ENCODE results near the gene VPS26B.

DNA sequence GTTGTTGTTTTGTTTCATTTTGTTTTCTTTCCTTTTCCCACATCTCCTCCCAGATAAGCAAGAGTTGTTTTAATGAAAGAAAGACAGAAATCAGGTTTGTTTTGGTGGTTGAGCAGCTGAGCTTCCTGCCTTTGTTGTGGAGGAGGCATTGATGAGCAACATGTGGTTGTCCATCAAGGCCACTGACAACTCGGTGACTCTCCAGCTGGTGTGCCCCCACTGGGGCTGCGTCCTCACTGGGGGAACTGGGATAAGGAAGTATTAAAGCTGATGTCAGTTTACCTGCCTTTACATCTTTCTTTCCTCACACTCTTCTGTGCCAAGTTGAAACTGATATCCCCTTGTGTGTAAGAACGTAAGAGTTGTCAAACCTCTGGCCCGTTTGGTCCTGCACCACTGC is 5.9 kb downstream of the VPS26B start:
- TF ChIP-seq TCF7 (CRISPR knock-in tag; IDR thresholded peaks at IDR 0.05; ENCODE audit: low read depth) (no peak), ETV6 (CRISPR knock-in tag; IDR thresholded peaks at IDR 0.05) (no peak), SP1 (CRISPR knock-in tag; conservative IDR thresholded peaks at IDR 0.05) (no peak), SMAD3 (CRISPR knock-in tag; IDR thresholded peaks at IDR 0.05; ENCODE audit: borderline replicate concordance) (no peak), NR2C2 (CRISPR knock-in tag; IDR thresholded peaks at IDR 0.05) (no peak), NFYB (CRISPR knock-in tag; conservative IDR thresholded peaks at IDR 0.05; ENCODE audit: low read depth) (no peak), TP53 (CRISPR knock-in tag; IDR thresholded peaks at IDR 0.05) (no peak), E2F5 (CRISPR knock-in tag; IDR thresholded peaks at IDR 0.05) (no peak), ZNF396 (CRISPR knock-in tag; IDR thresholded peaks at IDR 0.05; ENCODE audit: borderline replicate concordance) (no peak)
- TF ChIP-seq, protein P1, sequence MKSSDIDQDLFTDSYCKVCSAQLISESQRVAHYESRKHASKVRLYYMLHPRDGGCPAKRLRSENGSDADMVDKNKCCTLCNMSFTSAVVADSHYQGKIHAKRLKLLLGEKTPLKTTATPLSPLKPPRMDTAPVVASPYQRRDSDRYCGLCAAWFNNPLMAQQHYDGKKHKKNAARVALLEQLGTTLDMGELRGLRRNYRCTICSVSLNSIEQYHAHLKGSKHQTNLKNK (CRISPR knock-in tag; IDR thresholded peaks at IDR 0.05), result no peak
- TF ChIP-seq, protein P2, sequence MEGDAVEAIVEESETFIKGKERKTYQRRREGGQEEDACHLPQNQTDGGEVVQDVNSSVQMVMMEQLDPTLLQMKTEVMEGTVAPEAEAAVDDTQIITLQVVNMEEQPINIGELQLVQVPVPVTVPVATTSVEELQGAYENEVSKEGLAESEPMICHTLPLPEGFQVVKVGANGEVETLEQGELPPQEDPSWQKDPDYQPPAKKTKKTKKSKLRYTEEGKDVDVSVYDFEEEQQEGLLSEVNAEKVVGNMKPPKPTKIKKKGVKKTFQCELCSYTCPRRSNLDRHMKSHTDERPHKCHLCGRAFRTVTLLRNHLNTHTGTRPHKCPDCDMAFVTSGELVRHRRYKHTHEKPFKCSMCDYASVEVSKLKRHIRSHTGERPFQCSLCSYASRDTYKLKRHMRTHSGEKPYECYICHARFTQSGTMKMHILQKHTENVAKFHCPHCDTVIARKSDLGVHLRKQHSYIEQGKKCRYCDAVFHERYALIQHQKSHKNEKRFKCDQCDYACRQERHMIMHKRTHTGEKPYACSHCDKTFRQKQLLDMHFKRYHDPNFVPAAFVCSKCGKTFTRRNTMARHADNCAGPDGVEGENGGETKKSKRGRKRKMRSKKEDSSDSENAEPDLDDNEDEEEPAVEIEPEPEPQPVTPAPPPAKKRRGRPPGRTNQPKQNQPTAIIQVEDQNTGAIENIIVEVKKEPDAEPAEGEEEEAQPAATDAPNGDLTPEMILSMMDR (IDR thresholded peaks at IDR 0.05), result no peak
- TF ChIP-seq, protein P3, sequence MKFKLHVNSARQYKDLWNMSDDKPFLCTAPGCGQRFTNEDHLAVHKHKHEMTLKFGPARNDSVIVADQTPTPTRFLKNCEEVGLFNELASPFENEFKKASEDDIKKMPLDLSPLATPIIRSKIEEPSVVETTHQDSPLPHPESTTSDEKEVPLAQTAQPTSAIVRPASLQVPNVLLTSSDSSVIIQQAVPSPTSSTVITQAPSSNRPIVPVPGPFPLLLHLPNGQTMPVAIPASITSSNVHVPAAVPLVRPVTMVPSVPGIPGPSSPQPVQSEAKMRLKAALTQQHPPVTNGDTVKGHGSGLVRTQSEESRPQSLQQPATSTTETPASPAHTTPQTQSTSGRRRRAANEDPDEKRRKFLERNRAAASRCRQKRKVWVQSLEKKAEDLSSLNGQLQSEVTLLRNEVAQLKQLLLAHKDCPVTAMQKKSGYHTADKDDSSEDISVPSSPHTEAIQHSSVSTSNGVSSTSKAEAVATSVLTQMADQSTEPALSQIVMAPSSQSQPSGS (CRISPR knock-in tag; IDR thresholded peaks at IDR 0.05; ENCODE audit: borderline replicate concordance, low read depth), result no peak
